ENCODE data around the gene KLK1.
"Not testable (repeated sequence)": the region's sequence is repeated elsewhere in the genome, so short reads cannot be mapped to it uniquely, and the experiment has no call there.

- not testable (repeated sequence) for TF ChIP-seq CTCF (IDR thresholded peaks at IDR 0.05 in 4 of 5, conservative IDR thresholded peaks at IDR 0.05 in 1 of 5); POLR2A (IDR thresholded peaks at IDR 0.05)
These were observed 50.7 kb downstream of the KLK1 start for GRCh38 chr19:50772912-50773311.
